Measurements from ENCODE around the gene C3.

The C3 gene

GRCh38 chr19:6716610-6716970 lies 3.9 kb downstream of the C3 start:
- ChIA-PET POLR2A (no interaction called here), CTCF (interaction anchor here (1.2 to 1.8 kb wide), 3 partner anchors 11 to 147 kb away, joined by 3 to 5 read pairs (median 5); no protein-coding TSS in a partner anchor)
- no peak for DNase-seq (ENCODE audit: extremely low spot score)
- TF ChIP-seq, protein P1, sequence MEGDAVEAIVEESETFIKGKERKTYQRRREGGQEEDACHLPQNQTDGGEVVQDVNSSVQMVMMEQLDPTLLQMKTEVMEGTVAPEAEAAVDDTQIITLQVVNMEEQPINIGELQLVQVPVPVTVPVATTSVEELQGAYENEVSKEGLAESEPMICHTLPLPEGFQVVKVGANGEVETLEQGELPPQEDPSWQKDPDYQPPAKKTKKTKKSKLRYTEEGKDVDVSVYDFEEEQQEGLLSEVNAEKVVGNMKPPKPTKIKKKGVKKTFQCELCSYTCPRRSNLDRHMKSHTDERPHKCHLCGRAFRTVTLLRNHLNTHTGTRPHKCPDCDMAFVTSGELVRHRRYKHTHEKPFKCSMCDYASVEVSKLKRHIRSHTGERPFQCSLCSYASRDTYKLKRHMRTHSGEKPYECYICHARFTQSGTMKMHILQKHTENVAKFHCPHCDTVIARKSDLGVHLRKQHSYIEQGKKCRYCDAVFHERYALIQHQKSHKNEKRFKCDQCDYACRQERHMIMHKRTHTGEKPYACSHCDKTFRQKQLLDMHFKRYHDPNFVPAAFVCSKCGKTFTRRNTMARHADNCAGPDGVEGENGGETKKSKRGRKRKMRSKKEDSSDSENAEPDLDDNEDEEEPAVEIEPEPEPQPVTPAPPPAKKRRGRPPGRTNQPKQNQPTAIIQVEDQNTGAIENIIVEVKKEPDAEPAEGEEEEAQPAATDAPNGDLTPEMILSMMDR (IDR thresholded peaks at IDR 0.05; ENCODE audit: control extremely low read depth, extremely low read depth, low read depth, missing control alignments), result no peak

- DNase-seq (ENCODE audit: extremely low spot score), result no peak
- ChIA-PET POLR2A (no interaction called here), CTCF (interaction anchor here (1.8 kb wide), 1 partner anchor 149 kb away, joined by 5 read pairs; no protein-coding TSS in a partner anchor)
- TF ChIP-seq, protein P1 (IDR thresholded peaks at IDR 0.05; ENCODE audit: control extremely low read depth, extremely low read depth, low read depth, missing control alignments), result no peak
Measured at GRCh38 chr19:6714749-6715555, 5.5 kb downstream of the C3 start.

DNA sequence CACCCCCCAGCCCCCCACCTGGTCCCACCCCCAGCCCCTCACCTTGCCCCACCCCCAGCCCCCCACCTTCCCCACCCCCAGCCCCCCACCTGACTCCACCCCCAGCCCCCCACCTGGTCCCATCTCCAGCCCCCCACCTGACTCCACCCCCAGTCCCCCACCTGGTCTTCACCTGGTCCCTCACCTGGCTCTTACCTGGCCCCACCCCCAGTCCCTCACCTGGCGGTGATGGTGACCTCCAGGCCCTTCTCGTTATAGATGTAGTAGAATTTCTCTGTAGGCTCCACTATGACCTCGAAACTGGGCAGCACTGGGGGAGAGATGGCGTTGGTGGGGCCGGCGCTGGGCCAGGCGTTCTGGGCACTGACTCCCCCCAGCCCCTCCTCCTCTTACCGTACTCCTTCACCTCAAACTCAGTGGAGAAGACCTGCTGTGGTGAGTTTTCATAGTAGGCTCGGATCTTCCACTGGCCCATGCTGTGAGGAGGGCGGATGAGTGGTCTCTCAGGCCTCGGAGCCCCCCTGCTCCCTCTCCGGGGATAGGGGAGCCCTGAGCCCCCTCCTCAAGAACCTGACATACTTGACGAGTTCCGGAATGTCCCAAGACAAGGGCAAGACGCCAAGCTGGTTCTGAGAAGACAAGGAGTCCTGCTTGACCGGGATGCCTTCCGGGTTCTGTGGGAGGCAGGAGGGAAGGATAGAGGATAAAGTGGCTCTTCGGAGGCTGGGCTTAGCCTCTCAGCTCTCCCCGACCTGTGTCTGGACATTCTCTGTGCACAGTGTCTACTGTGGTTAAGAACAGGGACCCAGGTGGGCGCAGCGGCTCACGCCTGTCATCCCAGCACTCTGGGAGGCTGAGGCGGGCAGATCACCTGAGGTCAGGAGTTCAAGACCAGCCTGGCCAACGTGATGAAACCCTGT lies 6.4 kb downstream of the C3 start:
- TF ChIP-seq, protein P1 (IDR thresholded peaks at IDR 0.05; ENCODE audit: control extremely low read depth, extremely low read depth, low read depth, missing control alignments), result no peak
- CTCF ChIA-PET, result no interaction called here
- POLR2A ChIA-PET, result no interaction called here
- DNase-seq (ENCODE audit: extremely low spot score), result no peak

GRCh38 chr19:6712692-6713670 lies 7.5 kb downstream of the C3 start:
- TF ChIP-seq, protein P1 (IDR thresholded peaks at IDR 0.05; ENCODE audit: control extremely low read depth, extremely low read depth, low read depth, missing control alignments), result no peak
- CTCF ChIA-PET, result no interaction called here
- POLR2A ChIA-PET, result no interaction called here
- DNase-seq (ENCODE audit: extremely low spot score), result no peak

- DNase-seq (ENCODE audit: extremely low spot score), result no peak
- TF ChIP-seq, protein P1 (IDR thresholded peaks at IDR 0.05; ENCODE audit: control extremely low read depth, extremely low read depth, low read depth, missing control alignments), result no peak
- ChIA-PET POLR2A (no interaction called here), CTCF (no interaction called here)
Measured at GRCh38 chr19:6712231-6712630, 8.2 kb downstream of the C3 start.

Measured in GM10248 (cell line).